HG03025 (cell line): ENCODE data around the gene RBBP6.
"Not testable (repeated sequence)": the region's sequence is repeated elsewhere in the genome, so short reads cannot be mapped to it uniquely, and the experiment has no call there.

ENCODE experiments used
- ATAC-seq: cut with Tn5 transposase; IDR thresholded peaks from one replicate; pipeline ENCODE4 v1.9.1; 2021; ENCODE audit warnings: mild to moderate bottlenecking, moderate library complexity; ENCODE audit not compliant: unreplicated experiment, low FRiP score

RBBP6 gene

GRCh38 chr16:24553983-24554382, 14.6 kb downstream of the RBBP6 start:
- no peak for ATAC-seq

- ATAC-seq: no peak
Measured at GRCh38 chr16:24555346-24555872, 16.0 kb downstream of the RBBP6 start.

GRCh38 chr16:24562811-24563210, 23.4 kb downstream of the RBBP6 start:
- no peak for ATAC-seq

GRCh38 chr16:24568392-24568791, 29.0 kb downstream of the RBBP6 start:
- no peak for ATAC-seq

- ATAC-seq: no peak
Measured at GRCh38 chr16:24571096-24571495, 31.7 kb downstream of the RBBP6 start.

GRCh38 chr16:24572069-24572468, 32.7 kb downstream of the RBBP6 start:
- no peak for ATAC-seq

- ATAC-seq: no peak
Measured at GRCh38 chr16:24573141-24573540, 33.8 kb downstream of the RBBP6 start.

- ATAC-seq: not testable (repeated sequence)
Measured at GRCh38 chr16:24574515-24575485, 35.4 kb downstream of the RBBP6 start.

- not testable (repeated sequence) for ATAC-seq
Measured at GRCh38 chr16:24575791-24576190, 36.4 kb downstream of the RBBP6 start.

GRCh38 chr16:24577167-24577566, 37.8 kb downstream of the RBBP6 start:
- no peak for ATAC-seq

- no peak for ATAC-seq
Measured at GRCh38 chr16:24580665-24581064, 41.3 kb downstream of the RBBP6 start.

- no peak for ATAC-seq
Measured at GRCh38 chr16:24583494-24583893, 44.1 kb downstream of the RBBP6 start.

GRCh38 chr16:24589997-24590396, 50.6 kb downstream of the RBBP6 start:
- no peak for ATAC-seq

- ATAC-seq: no peak
Measured at GRCh38 chr16:24598777-24599437, 59.5 kb downstream of the RBBP6 start.

GRCh38 chr16:24609417-24609739, 70.0 kb downstream of the RBBP6 start:
- no peak for ATAC-seq

GRCh38 chr16:24609740-24610415, 70.5 kb downstream of the RBBP6 start:
- ATAC-seq: no peak

- no peak for ATAC-seq
Measured at GRCh38 chr16:24610416-24610755, 71.0 kb downstream of the RBBP6 start.

GRCh38 chr16:24611310-24611709, 71.9 kb downstream of the RBBP6 start:
- ATAC-seq: no peak

GRCh38 chr16:24612656-24613055, 73.3 kb downstream of the RBBP6 start:
- no peak for ATAC-seq

- not testable (repeated sequence) for ATAC-seq
Measured at GRCh38 chr16:24613267-24613666, 73.9 kb downstream of the RBBP6 start.

- no peak for ATAC-seq
Measured at GRCh38 chr16:24617502-24617901, 78.1 kb downstream of the RBBP6 start.
